22Rv1 (cell line): ENCODE measurements around the gene BYSL.

ENCODE experiments used
- H3K27ac ChIP-seq: fragments of 450-650 bp; 2 replicates; pipeline ENCODE4 v1.5.1; 2017
- CTCF ChIP-seq: fragments of 450-650 bp; IDR thresholded peaks from 2 replicates; pipeline ENCODE4 v1.5.1; 2017; ENCODE audit warnings: mild to moderate bottlenecking
- ZFX ChIP-seq: fragments of 450-650 bp; IDR thresholded peaks from 2 replicates; pipeline ENCODE4 v1.6.1; 2017; ENCODE audit warnings: antibody characterized with exemption, borderline replicate concordance

BYSL gene

DNA sequence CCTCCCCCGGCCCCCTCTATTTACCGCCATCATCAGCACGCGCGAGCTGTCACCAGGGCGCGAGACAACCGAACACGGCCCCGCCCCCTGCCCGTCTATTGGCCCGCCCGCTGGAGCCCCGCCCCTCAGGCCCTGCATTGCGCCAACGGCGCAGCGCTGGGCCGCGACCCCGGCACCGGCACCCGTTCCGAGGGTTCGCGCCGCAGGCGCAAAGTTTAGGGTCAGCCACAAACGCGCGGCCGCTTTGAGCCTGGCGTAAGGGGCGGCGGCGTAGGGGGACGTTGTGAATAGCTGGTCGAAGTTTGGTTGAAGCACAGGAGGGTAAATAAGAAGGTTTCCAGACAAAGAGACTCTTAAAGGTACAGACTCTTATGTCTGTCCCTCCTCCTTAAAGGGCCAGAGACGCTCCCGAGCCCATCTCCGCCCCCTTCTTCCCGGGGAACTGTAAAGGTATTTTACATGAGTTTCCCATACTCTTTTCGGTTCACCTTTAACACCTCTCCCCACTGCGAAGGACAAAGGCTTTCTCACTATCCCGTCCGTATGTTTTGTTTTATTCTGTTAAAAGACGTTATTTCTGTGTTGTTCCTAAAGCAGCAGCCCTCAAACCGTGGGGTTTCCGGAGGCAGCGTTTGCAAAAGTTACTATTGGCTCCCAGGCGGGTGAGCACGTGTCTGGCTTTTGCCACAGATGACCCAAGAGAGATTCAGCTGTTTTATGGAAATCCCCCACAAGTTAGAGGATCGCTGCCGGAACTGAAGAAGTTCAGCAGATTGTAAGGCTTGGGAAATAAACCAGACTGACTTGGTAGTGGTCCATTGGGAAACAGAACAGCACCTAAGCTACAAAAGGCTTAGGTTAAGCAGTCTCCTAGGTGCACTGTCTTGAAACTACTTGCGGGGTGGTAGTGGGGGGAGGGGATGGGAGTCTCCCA lies 25.7 kb upstream of the BYSL start, which contains the start of gene USP49:
USP49 (minus strand) TSS at position 76 of the 934 bp plus-strand sequence. CDS start 88,392 bp downstream, outside the sequence.
- TF ChIP-seq ZFX (no peak), CTCF (no peak)

GRCh38 chr6:41896281-41896680 lies 25.0 kb upstream of the BYSL start:
- H3K27ac ChIP-seq, result peak overlapping the region; percentile 71
- no peak for TF ChIP-seq CTCF
- no peak for TF ChIP-seq ZFX

More for the DNA sequence above, 25.7 kb upstream of the BYSL start, which contains the start of gene USP49:
- peak within 1 kb of the TSS; percentile 71 for H3K27ac ChIP-seq

DNA sequence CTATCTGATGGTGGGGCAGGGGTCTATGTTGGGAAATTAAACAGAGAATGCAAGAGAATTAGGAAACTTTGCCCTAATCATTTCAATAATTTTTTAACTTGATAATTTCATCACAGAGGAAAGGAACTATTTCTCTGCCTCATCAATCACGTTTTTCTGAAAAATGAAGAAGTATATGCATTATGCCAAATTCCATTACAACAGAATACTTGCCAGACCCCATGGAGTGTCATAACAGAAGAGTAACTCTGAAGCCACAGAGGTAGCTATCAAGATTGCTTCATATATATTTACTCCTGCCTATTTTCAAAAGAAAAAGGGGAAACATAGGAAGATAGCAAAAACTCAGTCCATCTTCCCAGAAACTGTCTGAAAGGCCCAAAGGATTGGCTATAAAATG lies 20.4 kb upstream of the BYSL start:
- H3K27ac ChIP-seq, result no peak overlapping the region
- TF ChIP-seq CTCF (no peak), ZFX (no peak)

- no peak overlapping the region for H3K27ac ChIP-seq
- TF ChIP-seq ZFX (no peak), CTCF (peak; percentile 52)
Measured at GRCh38 chr6:41901882-41902519, 19.3 kb upstream of the BYSL start.

DNA sequence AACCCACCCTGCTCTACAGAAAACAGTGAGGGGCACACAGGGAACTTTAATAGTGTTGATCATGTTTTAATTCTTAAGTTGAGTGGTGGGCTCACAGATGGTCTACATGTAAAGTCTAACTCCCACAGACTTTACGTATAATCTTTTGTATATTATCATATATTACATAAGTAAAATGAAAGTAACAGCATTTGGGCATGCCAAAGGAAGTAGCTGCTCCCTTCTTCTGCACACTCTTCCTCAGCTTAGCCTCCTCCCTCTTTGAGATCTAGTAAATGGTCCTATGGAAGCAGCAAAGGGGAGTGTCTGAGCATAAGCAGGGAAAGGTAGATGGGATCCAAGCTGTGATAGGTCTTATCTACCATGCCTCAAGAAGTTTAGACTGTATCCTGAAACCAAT lies 11.6 kb upstream of the BYSL start:
- TF ChIP-seq ZFX (no peak), CTCF (no peak)

DNA sequence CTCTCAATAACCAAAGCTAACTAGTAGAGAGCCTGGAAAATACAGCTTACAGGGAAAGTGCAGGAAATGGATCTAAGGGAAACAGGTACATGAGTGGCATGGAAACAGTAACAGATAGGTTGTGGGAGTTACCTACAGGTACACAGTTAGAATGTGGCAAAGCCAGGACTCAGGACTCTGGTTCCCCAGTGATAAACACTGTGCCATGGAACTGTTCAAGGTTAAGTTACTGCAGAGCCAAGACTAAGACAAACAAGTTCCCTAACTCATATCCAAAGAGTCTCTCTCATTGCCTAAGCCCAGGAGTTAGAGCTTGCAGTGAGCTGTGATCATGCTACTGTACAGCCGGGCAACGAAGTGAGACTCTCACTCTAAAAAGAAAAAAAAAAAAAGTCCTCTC lies 7.0 kb upstream of the BYSL start:
- H3K27ac ChIP-seq, result no peak overlapping the region
- TF ChIP-seq CTCF, result no peak
- no peak for TF ChIP-seq ZFX

More for the DNA sequence above, 11.6 kb upstream of the BYSL start:
- no peak overlapping the region for H3K27ac ChIP-seq
